HG02852 (cell line): ENCODE data around the gene ASB2.

ENCODE experiments used
- ATAC-seq: cut with Tn5 transposase; IDR thresholded peaks from one replicate; pipeline ENCODE4 v1.9.1; 2021; ENCODE audit warnings: mild to moderate bottlenecking, moderate library complexity; ENCODE audit not compliant: unreplicated experiment

Gene ASB2

GRCh38 chr14:93950948-93951634 lies 25.3 kb downstream of the ASB2 start:
- ATAC-seq, result no peak

DNA sequence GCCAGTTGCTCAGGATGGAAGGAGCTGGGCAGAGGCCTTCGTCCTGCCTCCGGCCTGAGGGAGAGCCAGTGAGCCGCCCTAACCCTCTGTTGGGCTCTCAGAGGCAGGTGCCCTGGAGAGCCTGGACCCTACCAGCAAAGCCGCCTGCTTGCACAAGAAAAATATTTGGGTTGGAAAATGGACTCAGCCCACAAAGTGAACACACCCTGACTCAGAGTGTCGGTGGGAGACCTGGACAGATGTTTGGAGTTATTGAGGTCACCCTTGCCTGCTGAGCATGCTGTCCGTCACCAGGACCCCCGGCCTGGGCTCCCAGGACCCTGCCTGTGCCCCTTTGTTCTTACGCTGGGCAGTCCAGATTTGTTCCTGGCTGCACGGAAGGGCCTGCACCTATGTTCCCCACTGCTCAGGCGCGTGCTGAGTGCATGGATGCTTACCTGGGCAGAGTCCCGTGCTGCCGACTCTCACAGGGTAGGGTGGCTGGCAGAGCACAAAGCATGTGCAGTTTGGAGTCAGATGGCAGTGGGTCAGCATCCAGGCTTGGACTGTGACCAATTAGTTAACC lies 26.8 kb downstream of the ASB2 start:
- no peak for ATAC-seq

DNA sequence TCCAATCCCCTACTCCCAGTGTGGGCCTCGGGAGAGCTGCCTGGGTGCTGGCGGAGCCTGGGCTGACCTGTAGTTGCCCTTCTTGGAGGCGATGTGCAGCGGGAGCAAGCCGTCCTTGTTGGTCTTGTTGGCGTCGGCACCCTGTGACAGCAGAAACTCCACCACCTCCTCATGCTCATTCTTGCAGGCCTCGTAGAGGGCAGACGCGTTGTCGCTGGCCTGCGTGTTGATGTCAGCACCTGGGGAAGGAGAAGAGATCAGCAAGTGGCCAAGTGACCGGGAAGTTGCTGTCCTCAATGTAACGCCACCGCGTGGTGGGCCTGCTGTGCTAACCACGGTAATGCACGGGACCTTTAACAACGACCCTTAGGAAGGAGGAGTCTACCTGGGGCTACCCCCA lies 29.1 kb downstream of the ASB2 start:
- no peak for ATAC-seq

GRCh38 chr14:93946541-93947090 lies 29.8 kb downstream of the ASB2 start:
- no peak for ATAC-seq

- ATAC-seq, result no peak
Observed at GRCh38 chr14:93946104-93946503, 30.3 kb downstream of the ASB2 start.

DNA sequence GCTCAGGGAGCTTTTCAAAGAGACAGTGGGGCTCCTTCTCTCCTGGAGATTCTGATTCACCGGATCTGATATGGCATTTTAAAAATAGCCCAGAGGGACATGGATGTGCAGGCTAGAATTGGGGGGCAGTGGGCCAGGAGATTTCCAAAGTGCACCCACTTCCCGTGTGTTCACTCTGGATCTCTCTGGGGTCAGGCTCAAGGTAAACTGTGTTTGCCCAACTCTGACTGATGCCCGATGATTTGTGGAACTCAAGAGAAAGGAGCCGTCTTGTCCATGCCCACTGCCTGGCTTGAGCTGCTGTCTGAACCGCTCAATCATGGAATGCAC lies 31.3 kb downstream of the ASB2 start:
- ATAC-seq, result no peak

DNA sequence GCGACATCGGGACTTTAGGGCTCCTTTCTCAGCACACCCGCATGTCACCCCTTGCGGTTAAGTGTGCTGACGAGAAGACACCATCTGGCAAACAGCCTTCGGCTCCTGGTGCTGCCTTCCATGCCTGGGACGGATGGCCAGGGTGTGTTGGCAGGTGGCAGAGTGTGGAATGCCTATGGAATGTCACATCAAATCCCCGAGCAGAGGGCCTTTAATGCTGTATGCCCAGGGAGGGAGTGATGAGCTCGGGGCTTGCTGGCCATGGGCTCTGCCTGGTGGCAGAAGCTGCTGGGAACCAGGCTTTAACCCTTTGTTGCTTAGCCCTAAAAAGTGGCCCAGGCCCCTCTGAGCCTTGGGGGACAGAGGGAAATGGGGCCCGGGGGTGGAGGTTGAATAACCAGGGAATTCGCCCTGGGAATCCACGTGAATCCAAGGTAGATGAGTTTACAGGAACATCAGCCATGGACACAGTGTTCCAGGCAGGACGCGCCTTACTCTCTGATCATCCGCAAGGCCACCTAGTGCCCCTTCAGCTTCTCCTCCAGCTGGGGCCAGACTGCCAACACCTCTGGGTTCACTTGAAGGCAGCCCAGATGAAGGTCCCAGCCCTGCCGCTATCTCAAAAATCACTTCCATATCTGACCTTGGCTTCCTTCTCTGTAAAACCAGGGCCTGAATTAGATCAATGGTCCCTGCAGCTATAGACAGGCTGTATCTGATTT lies 31.9 kb downstream of the ASB2 start:
- ATAC-seq, result no peak

- ATAC-seq, result no peak
Observed at GRCh38 chr14:93943930-93944329, 32.4 kb downstream of the ASB2 start.

DNA sequence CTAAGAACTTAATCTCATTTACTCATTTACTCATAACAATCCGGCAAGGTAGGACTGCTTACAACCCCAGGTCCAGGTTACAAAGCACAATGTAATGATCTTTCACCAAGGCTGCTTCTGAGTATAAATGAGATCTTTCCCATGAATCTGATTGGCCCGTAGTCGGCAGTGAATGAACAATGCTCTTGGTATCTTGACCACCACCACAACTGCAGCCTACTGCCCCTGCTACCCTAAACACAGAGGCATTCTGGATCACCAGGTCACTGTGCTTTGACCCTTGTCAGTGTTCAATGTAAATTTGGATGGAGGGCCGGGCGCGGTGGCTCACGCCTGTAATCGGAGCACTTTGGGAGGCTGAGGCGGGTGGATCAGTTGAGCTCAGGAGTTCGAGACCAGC lies 33.3 kb downstream of the ASB2 start:
- no peak for ATAC-seq

GRCh38 chr14:93941293-93941910 lies 35.0 kb downstream of the ASB2 start:
- ATAC-seq, result no peak

GRCh38 chr14:93940437-93940836 lies 35.9 kb downstream of the ASB2 start:
- no peak for ATAC-seq

- peak; percentile 87 for ATAC-seq
Observed at GRCh38 chr14:93939304-93940229, 36.8 kb downstream of the ASB2 start.

- no peak for ATAC-seq
Observed at GRCh38 chr14:93938751-93939303, 37.5 kb downstream of the ASB2 start.

DNA sequence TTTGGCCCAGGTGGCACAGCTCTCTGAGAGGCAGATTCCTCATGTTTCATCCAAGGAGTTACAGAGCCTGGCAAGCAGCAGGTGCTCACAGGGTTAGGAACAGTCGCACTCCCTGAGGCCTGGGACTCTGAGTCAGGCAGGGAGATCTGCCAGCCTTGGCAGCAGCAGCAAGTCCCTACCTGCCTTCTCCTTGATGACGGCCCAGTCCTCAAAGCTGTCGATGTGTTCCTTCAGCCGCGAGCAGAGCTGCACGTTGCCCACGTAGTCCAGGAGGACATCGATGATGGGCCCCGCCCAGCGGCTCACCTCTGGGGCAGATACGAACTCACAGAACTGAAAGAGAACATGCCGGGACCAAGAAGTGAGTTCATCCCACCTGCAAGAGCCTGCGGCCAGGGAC lies 38.9 kb downstream of the ASB2 start:
- ATAC-seq, result no peak

DNA sequence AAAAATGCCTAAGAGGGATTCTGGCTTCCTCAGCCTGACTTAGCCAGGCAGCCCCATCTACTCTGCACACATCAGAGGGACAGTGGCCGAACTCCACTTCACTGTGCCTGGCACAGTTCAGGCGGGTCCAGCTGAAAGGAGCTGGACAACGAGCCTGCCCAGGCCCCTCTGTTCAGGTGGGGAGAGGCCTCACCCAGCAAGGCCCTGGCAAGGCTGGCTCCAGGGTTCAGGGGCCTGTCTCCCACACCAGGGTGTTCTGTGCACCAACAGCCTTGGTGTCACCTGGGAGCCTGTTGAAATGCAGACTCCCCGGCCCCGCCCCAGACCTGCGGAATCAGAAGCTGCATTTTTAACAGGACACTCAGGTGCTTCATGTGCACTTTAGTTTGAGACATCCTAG lies 39.4 kb downstream of the ASB2 start:
- ATAC-seq, result no peak

DNA sequence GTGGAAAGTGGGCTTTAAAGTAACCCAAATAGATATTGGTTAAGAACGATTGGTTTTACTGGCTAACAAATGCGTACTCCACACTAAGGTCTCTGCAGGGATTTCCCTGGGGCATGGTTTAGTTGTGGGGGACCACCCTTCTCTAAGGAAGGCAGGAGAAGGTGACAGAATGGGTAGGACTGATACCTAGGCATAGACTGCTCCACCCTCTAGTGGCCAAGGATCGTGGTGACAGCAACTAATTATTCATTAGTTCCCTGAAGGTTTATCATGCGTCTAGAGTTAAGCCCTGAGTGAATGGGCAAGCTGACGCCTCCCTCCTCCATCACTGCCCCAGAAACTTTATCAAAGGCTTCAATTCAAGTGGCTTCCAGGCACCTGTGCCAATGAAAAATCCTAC lies 40.1 kb downstream of the ASB2 start:
- no peak for ATAC-seq

GRCh38 chr14:93935213-93935612 lies 41.2 kb downstream of the ASB2 start:
- ATAC-seq, result no peak

GRCh38 chr14:93932642-93933041 lies 43.7 kb downstream of the ASB2 start:
- no peak for ATAC-seq

- no peak for ATAC-seq
Observed at GRCh38 chr14:93930989-93931307, 45.4 kb downstream of the ASB2 start.

- ATAC-seq, result no peak
Observed at GRCh38 chr14:93930296-93930988, 45.9 kb downstream of the ASB2 start.
